Stimulated activated CD4-positive, alpha-beta T cell treated with anti-CD3 and anti-CD28 coated beads, Interleukin-1b, Interleukin-23, amount 100 ng/mL, for 48 hours (primary cell): ENCODE results near the gene NNT.
"Not testable (repeated sequence)": the region's sequence is repeated elsewhere in the genome, so short reads cannot be mapped to it uniquely, and the experiment has no call there.

Experiments
- DNase-seq: peaks from one replicate; pipeline ENCODE4 v3.0.0-alpha.2; 2020

NNT gene

DNA sequence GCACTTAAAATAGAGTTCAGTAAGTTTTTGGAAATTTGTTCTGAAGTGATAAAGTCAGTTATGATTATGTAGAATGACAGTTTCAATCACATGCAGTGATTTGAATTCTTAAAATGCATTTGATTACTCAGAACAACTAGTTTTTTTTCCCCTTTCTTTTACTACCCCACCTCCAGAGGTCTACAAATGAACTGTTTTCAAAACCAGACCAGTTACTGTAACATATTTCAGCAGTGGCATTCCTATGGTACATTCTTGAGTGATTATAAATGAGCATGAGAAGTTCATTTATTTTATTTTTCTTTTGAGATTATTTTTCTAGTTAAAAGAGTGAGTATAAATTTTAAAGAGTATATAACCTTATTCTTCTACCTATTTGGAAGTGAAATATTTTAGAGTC, 71.6 kb downstream of the NNT start:
- DNase-seq: no peak

DNA sequence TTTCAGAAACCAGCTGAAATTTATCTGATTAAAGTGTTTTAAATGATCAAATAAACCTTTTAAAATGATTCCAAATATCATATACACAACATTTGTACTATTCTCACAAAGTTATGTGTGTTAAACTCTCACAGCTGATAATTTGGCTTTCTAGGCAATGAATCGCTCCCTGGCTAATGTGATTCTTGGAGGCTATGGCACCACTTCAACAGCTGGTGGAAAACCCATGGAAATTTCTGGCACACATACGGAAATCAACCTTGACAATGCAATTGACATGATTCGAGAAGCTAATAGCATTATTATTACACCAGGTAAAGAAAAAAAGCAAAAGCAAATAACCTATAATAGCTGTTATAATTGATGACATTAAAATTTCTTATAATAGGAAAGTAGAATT, 72.4 kb downstream of the NNT start:
- no peak for DNase-seq

DNA sequence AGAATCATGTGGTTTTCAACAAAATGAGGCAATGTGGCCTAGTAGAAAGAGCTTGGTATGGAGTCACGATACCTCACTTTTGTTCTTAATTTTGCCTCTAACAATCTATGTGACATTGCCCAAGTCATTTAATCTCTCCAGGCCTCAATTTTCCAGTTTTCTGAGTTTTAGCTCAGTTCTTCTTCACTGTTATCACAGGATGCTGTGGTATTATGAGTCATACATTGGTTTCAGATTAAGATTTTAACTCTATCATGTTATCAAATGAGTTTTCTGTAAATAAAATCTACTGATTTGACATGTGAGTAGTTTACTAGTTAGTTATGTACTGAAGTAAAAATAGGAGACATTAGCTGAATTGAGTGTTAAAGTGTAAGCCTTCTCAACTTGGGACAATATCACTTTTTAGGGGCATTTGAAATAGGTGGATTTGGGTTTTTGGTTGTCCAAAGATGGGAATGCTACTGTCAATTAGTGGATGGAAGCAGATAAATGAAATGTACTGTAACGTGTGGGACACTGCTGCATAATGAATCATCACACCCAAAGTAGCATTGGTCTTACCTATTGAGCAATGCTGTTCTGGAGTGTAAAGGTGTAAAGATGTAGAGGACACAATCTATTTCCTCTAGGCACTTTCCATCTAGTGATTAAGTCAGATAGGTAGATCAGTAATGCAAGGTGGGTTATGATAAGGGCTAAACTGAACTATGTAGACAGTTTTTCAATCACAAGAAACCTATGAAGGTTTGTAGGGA, 73.3 kb downstream of the NNT start:
- DNase-seq: no peak

DNA sequence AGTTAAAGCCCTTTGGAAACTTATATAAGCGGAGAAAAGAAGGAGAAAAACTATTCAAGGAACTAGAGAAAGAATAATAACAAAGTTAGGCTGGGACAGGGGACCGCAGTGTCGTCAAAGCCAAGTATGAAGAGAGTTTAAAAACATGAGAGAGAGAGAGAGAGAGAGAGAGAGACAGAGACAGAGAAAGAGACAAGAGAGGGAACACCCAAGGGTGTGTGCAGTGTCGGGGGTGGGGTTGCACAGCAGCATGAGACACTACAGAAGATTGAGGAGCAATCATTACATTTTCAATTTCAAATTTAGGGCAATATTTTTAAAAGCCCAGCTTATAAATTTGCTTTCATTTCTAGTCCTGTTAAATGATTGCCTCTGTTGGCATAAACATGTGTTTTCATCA, 74.3 kb downstream of the NNT start:
- DNase-seq: no peak

DNA sequence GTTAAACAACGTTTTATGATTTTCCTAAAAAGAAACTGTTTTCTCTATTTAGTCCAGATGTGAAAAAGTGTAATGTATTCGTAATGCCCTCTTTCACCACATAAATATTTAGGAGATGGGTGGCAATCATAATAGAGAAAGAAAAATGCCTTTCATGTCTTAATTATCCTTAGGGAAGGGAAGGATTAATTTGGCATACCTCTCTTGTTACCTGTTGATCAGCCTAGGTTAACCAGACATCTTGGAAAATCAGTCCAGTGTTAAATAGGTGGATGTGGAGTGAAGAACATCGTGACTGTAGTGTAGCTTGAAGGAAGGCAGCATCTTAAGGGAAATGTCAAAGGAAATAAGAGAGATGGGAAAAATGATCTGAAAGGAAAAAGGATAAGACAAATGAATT, 76.2 kb downstream of the NNT start:
- no peak for DNase-seq

DNA sequence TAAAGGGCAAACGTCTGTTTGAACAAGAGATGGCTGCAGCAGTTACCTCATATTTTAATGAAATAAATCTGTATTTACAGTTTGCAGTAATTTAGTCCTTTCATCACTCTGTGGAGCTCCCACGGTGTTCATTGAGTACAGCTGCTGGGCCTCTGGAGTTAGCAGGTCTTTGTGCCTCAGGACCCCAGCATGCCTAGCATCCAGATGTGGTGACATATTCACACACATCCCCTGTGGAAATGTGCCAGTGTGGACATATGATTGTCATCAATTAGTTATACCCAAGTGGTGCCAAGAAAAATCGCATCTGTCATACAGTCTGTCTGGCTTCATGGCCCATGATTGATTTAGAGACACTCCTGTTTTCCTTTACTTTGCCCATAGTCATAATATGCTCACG, 77.3 kb downstream of the NNT start:
- no peak for DNase-seq

DNA sequence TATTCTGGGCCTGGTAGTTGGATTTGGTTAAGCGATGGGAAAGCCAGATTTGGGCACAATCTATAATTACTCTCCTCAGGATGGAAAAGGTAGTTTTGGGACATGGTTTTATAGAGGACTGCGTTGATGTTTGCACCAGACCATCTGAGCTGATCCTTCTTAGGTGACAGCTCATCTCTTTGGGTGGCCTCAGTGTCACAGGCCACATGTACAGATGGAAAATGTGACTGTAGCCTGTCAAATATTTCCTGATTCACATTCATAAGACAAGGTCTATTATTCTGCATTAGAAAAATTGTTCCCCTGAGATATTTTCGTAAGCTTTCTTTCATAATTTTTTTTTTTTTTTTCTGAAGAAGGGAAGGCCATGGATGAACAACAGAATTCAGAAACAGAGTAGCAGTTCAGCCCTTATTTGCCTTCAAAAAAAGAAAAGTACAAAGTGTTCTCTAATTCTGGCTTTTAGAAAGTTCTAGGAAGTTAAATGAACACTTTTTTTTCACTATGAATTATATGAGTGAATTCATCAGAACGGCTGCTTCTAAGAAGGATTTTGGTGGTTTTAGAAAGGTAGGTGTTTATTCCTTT, 81.0 kb downstream of the NNT start:
- no peak for DNase-seq

DNA sequence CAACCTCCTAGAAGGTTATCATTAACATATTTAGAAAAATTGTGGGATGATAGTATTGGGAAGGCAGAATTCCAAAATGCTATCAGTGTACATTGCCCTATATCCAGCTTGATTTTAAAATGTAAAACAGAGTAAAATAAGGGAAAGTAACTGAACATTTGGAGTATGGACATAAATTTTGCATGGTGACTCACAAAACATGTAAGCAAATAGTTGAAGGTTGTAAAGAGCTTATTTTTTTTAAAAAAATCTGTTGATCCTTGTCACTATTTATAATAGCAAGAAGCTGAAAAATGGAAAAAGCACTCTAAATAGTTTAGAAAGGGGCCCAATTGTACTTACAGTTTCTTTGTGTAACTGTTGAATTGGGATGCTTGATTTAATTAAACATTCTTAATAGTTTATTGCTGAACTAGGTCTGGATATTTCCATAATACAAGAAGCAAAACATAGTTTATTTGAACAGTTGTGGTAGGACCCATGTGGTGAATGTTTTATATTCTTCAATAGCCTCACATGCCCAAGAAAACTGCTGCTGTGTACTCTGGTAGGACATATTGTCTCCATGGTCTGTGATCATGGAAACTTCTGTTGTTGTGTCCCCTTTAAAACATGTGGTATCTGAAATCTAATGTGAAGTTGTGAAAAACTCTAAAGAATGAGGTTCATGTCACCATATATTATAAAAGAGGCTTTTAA, 82.4 kb downstream of the NNT start:
- DNase-seq: no peak

DNA sequence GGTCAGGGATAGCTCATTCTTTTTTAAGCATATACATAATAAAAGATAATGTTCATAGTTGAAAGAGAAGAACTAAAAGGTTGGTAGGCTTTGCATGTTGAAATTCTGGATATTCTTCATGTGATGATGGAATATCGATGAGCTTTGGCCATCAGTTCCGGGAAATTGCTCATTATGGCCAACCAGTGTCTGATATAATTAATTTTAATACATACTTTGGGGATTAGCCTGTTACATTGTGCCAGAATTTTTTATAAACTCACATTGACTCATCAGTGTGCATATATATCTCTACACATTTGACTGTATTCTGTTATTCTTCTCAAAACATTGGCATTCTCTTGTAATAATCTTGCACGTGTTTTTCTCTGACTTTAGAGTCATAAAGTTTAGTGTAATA, 84.3 kb downstream of the NNT start:
- no peak for DNase-seq

DNA sequence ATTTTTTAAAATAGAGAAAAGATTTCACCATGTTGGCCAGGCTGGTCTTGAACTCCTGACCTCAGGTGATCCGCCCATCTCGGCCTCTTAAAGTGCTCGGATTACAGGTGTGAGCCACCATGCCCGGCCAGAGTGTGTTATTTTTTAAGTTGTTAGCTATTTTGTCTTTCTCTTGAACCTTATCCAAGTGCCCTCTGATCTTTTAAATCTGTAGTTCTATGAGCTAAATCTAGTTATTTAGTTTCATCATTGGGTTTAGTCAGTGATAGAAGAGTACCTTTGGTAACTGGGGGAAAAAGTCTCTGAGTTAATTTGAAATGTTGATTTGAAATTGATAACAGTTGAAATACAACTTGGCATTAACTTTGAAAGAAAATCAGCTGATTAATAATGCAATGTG, 88.3 kb downstream of the NNT start:
- DNase-seq: no peak

DNA sequence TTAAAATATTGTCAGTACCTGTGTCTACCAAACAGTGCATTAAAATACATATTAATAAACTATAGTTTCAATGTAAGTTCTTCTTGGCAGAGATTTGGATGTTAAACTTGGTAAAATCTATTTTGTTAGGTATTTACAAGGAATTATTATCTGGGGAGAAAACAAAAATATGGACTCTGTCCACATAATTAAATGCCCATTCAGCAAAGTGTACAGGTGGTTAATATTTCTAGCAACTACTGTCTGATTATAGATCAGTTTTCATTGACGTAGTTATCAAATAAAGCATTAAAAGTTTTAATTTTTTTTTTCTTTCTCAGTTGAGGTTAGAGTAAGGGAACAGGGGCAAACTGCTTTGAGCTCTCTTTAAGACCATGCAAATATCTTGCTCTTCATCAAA, 88.9 kb downstream of the NNT start:
- no peak for DNase-seq

DNA sequence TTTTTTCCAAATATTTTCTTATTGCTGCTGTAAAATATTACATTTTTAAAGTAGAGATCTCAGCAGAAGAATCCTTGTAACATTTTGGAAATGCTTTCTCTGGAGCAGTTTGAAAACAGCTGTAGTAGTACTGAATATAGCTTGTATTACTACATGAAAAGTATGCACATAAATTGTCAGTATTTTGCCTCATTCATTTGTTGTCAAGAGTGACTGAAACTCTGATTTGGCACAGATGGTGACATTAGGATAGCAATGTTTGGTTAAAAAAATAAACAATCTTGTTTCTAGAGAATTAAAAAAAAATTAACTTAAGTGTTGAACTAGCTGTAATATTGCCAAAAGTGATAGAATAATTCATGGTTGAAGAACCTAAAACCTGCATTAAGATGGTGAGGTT, 90.4 kb downstream of the NNT start:
- DNase-seq: no peak

DNA sequence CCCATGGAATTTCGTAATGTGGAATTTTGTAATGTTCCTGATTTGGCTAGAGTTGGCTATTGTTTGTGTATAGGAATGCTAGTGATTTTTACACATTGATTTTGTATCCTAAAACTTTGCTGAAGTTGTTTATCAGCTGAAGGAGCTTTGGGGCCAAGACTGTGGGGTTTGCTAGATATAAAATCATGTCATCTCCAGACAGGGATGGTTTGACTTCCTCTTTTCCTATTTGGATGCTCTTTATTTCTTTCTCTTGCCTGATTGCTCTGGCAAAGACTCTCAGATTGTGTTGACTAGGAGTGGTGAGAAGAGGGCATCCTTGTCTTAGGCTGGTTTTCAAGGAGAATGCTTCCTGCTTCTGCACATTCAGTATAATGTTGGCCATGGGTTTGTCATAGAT, 91.0 kb downstream of the NNT start:
- DNase-seq: no peak

DNA sequence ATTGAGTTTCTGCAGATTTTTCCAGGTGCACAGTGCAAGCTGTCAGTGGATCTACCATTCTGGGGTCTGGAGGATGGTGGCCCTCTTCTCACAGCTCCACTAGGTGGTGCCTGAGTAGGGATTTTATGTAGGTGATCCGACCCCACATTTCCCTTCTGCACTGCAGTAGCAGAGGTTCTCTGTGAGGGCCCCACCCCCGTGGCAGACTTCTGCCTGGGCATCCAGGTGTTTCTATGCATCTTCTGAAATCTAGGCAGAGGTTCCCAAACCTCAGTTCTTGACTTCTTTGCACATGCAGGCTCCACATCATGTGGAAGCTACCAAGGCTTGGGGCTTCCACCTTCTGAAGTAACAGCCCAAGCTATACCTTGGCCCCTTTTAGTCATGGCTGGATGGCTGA, 93.5 kb downstream of the NNT start:
- DNase-seq: not testable (repeated sequence)

DNA sequence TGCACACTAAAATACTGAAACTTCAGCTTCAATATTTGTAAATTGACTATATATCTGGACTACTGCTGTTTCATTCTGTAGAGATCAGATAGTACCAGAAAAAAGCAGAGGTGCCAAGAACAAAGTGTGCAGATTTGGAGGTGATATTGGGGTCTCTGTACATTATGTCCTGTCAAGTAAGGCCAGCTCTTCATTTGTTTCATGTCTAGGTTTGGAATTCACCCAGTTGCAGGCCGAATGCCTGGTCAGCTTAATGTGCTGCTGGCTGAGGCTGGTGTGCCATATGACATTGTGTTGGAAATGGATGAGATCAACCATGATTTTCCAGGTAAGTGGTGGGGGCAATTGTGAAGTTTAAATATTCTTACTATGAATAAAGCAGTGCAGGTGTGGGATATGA, 96.9 kb downstream of the NNT start:
- DNase-seq: no peak

DNA sequence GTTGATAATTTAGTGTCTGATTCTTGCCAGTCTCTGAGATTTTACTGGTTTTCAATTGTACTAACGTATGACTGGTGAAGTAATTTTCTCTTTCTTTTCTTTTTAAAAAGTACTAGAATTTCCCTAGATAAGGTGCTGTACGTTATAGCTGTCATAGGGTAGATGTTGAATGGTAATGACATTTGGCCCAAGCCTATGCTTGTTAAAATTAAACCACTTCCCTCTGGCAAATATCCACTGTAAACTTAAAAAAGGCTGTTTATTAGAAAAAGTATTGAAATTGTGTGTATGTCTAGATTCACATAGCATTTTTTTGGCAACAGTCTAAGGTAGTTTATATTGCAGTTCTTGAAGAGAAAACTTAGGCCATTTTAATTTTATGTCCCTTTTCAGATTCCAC, 97.6 kb downstream of the NNT start:
- no peak for DNase-seq

DNA sequence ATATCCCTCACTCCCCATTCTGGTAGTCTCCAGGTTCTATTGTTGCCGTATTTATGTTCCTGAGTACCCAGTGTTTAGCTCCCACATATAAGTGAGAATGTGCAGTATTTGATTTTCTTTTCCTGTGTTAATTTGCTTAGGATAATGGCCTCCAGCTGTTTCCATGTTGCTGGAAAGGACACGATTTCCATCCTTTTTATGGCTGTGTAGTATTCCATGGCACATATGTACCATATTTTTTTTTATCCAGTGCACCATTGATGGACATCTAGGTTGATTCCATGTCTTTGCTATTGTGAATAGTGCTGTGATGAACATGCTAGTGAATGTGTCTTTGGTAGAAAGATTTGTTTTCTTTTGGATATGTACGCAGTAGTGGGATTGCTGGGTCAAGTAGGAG, 98.2 kb downstream of the NNT start:
- no peak for DNase-seq

DNA sequence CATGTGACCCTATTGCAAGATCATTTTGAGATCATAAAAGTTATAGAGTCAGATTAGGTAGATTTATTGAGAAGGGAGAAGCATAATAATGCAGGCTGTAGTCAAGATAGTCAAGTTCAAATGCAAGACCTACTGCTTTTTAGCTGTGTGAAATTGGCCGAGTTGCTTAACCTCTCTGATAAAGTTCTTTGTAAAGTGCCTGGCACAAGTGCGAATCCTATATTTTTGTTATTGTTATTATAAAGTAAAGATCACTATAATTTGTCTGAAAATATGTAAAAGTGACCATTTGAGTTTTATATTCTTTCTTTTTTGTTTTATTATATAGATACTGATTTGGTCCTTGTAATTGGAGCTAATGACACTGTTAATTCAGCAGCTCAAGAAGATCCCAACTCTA, 99.3 kb downstream of the NNT start:
- no peak for DNase-seq

DNA sequence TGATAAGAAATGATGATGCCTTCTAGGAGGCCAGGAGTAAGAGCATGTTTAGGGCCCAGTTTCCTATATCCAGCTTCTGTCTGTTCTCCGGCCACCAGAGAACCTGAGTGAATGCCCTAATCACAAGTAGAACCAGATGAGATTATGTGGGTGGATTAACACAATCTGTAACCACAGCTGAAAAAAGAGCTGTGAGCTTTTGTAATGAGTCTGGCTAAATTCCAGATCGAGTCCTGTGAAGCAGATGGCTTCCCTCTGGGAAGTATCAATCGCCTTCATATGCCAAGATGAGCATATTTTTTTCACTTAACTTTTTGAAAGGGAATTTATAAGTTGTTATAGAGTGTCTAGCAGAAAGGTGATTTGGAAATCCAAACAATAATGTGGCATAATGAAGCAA, 99.8 kb downstream of the NNT start:
- no peak for DNase-seq

DNA sequence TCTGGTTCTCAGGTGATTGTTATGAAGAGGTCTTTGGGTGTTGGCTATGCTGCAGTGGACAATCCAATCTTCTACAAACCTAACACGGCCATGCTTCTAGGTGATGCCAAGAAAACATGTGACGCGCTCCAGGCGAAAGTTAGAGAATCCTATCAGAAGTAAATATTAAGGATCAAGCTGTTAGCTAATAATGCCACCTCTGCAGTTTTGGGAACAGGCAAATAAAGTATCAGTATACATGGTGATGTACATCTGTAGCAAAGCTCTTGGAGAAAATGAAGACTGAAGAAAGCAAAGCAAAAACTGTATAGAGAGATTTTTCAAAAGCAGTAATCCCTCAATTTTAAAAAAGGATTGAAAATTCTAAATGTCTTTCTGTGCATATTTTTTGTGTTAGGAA, 101.3 kb downstream of the NNT start:
- no peak for DNase-seq

DNA sequence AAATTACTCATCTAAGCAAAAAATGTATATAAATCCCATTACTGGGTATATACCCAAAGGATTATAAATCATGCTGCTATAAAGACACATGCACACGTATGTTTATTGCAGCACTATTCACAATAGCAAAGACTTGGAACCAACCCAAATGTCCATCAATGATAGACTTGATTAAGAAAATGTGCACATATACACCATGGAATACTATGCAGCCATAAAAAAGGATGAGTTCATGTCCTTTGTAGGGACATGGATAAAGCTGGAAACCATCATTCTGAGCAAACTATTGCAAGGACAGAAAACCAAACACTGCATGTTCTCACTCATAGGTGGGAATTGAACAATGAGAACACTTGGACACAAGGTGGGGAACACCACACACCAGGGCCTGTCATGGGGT, 103.6 kb downstream of the NNT start:
- DNase-seq: not testable (repeated sequence)

DNA sequence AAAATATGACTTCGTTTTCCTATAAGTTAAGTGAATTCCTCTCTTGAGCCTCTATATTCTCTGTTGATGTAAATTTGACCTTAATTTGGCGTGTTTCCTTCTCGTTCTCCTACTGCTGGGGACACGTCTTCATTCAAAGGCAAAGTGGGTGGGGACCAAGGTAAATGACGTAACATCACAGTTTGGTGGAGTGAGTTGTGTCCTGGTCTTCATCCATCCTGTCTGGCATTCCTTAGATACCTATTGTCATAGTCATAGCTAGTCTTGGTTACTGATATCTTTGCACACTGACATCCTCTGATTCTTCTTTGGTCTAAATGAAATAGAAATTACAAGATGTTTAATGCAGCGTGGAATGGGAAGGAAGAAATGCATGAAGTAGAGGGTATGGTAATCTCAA, 108.5 kb downstream of the NNT start:
- no peak for DNase-seq

DNA sequence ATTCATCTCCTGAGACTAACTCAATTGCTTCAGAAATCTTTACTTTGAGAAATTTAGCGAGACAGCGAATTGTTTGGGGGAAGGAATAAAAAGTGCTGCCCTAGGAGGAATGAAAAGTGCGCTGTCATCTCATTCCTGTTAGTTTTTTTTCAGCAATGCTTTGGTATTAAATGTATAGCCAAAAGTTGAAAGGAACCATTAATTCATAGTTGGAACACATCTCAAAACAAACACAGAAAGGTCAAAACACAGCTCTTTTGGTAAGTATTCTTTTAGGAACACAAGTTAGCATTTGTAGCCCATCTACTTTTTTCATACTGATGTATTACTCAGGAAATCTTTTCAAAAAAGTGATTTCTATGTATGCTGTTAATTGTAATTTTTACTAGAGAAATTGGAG, 109.1 kb downstream of the NNT start:
- no peak for DNase-seq

DNA sequence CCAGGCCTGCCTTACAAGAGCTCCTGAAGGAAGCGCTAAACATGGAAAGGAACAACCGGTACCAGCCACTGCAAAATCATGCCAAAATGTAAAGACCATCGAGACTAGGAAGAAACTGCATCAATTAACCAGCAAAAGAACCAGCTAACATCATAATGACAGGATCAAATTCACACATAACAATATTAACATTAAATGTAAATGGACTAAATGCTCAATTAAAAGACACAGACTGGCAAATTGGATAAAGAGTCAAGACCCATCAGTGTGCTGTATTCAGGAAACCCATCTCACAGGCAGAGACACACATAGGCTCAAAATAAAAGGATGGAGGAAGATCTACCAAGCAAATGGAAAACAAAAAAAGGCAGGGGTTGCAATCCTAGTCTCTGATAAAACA, 116.8 kb downstream of the NNT start:
- DNase-seq: not testable (repeated sequence)

DNA sequence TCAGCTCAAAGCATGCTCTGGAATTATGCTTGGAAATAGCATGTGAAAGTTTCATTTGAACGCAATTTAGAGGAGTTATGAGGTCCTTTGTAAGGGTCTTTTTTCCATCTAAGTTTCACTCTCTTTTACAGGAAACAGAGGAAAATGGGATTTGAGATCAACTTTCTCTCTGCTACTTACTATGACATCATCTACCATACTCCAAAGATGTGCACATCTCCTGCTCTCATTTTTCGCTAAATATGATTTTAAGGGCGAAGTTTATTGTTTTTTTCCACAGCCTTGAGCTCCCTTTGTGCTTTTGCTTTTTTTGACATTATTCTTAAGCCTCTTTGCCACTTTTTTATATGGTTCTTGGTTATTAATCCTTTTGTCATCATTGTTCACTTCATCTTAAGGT, 125.6 kb downstream of the NNT start:
- no peak for DNase-seq
